Fibroblast of lung (primary cell): ENCODE results near the gene ICE1. TPM values are rescaled to one million over a fixed set of nuclear protein-coding genes. Genes with fewer than 3 reads are reported as not detected.

Source experiments
- DNase-seq, 2 donors: peaks; one replicate each; pipeline versions ENCODE4 v3.0.0 to v3.0.0-alpha.2; 2010; ENCODE audit warnings: low read depth in 2 of 2
- H2AFZ ChIP-seq: 2 replicates; pipeline ENCODE4 v1.5.1; 2012; ENCODE audit warnings: low read length, control low read depth, inconsistent platforms
- H3K27ac ChIP-seq: 2 replicates; pipeline ENCODE4 v1.5.1; 2011; ENCODE audit warnings: low read length, control low read depth; ENCODE audit not compliant: insufficient read depth
- H3K27me3 ChIP-seq: 2 replicates; pipeline ENCODE4 v1.5.1; 2011; ENCODE audit warnings: mild to moderate bottlenecking, low read length; ENCODE audit not compliant: control insufficient read depth, insufficient read depth
- H3K36me3 ChIP-seq: 2 replicates; pipeline ENCODE4 v1.5.1; 2011; ENCODE audit warnings: low read length; ENCODE audit not compliant: control insufficient read depth, insufficient read depth
- H3K4me1 ChIP-seq: 2 replicates; pipeline ENCODE4 v1.5.1; 2011; ENCODE audit warnings: low read length; ENCODE audit not compliant: control insufficient read depth, insufficient read depth; ENCODE audit errors: extremely low read depth
- H3K4me2 ChIP-seq: 2 replicates; pipeline ENCODE4 v1.5.1; 2011; ENCODE audit warnings: low read length, control low read depth; ENCODE audit not compliant: insufficient read depth; ENCODE audit errors: extremely low read depth
- H3K4me3 ChIP-seq, 4 experiments: fragments of 200-600 bp in 1 of 4; sonication (generic) in 1 of 4; replicated peaks in 1 of 4; 2 replicates each; pipeline ENCODE4 v1.5.1; 2011 to 2016; ENCODE audit warnings: low read length in 4 of 4, low read depth in 3 of 4, mild to moderate bottlenecking in 3 of 4, control low read depth in 2 of 4, inconsistent platforms in 1 of 4, mixed read lengths in 1 of 4; ENCODE audit not compliant: insufficient read depth in 1 of 4; ENCODE audit errors: control extremely low read depth in 1 of 4
- H3K79me2 ChIP-seq: 2 replicates; pipeline ENCODE4 v1.5.1; 2012; ENCODE audit warnings: mild to moderate bottlenecking, low read length, inconsistent platforms; ENCODE audit not compliant: control insufficient read depth, insufficient read depth
- H3K9ac ChIP-seq: 2 replicates; pipeline ENCODE4 v1.5.1; 2011; ENCODE audit warnings: mild to moderate bottlenecking, low read length, control low read depth; ENCODE audit not compliant: insufficient read depth
- H3K9me3 ChIP-seq: 2 replicates; pipeline ENCODE4 v1.5.1; 2012; ENCODE audit warnings: low read depth, low read length; ENCODE audit not compliant: control insufficient read depth, insufficient read depth
- H4K20me1 ChIP-seq: 2 replicates; pipeline ENCODE4 v1.5.1; 2011; ENCODE audit warnings: low read length; ENCODE audit not compliant: control insufficient read depth, insufficient read depth; ENCODE audit errors: extremely low read depth
- CTCF ChIP-seq, 2 donors: IDR thresholded peaks in 1 of 2; conservative IDR thresholded peaks in 1 of 2; 1 replicate in 1 of 2; 2 replicates in 1 of 2; pipeline ENCODE4 v1.5.1; 2011 to 2012; ENCODE audit warnings: low read length in 2 of 2, control low read depth in 1 of 2, inconsistent platforms in 1 of 2, low read depth in 1 of 2, mild to moderate bottlenecking in 1 of 2
- EZH2 ChIP-seq: IDR thresholded peaks from 2 replicates; pipeline ENCODE4 v1.5.1; 2012; ENCODE audit warnings: low read length, control low read depth, mild to moderate bottlenecking; ENCODE audit errors: missing control alignments
- polyA plus RNA-seq, 2 donors: library from polyadenylated mRNA; depleted of rRNA in 1 of 2; stranded (reverse) in 1 of 2; unstranded in 1 of 2; fragments of >200 nt; gene quantifications; 2 replicates each; pipeline ENCODE4 v1.2.1, GENCODE V29; 2011 to 2012; ENCODE audit warnings: missing spikeins in 1 of 2
- total RNA-seq: library from RNA; depleted of rRNA; stranded (reverse); fragments of >200 nt; gene quantifications from 2 replicates; pipeline ENCODE4 v1.2.1, GENCODE V29; 2014

ICE1 gene
- total and polyA plus RNA-seq, 2 donors (not counting 1 experiment from before 2014, with no cell fraction given), result 17.6 to 24.4 TPM

DNA sequence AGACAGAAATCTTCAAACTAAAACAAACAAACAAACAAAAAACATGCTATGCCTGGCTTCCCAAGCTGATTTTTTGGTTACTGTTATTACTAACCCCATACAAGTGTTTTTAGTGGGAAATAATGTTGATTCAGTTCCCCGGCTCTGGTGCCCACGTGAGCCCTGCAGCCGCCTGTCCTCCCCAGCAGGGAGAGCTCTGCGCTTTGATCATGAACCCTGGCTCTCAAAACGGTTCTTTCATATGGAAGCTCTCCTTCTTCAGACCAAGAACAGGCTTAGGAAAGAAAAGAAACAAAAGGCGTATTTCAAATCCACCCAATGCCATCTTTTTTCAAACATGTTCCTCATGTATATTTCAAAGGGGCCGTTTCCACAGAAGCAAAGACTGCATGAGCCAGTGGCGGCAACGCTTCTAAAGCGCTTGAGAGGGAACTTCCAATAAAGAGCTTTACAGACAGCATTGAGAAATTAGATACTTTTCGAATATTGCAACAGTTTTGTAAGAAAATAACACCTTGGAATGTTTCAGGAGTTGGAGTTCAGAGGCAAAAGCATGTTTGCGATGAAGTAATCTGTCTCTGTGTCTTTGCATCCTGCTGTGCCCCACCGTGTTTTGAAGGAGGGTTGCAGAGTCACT, 74.8 kb downstream of the ICE1 start:
- Histone ChIP-seq H3K4me1 (no peaks in the 10 kb centered on the region), H3K4me3 (no peak overlapping the region), H3K4me2 (peak overlapping the region; percentile 2), H3K27me3 (peaks cover 3% of the 10 kb centered on the region), H3K36me3 (no peaks in the 10 kb centered on the region), H3K79me2 (no peaks in the 10 kb centered on the region), H3K9ac (no peak overlapping the region), H3K27ac (no peak overlapping the region), H2AFZ (no peak overlapping the region), H4K20me1 (no peaks in the 10 kb centered on the region), H3K9me3 (no peaks in the 10 kb centered on the region)
- TF ChIP-seq EZH2, result no peak
- peak; percentile 74 to 78 for TF ChIP-seq CTCF (conservative IDR thresholded peaks at IDR 0.05 in 1 of 2, IDR thresholded peaks at IDR 0.05 in 1 of 2; ENCODE audit: low read depth in 1 of 2, low read length in 2 of 2)
- peak; percentile 48 to 66 for DNase-seq

- DNase-seq, result no peak
- H3K4me1 ChIP-seq, result no peaks in the 10 kb centered on the region
- no peak overlapping the region for H3K4me3 ChIP-seq
- H2AFZ ChIP-seq, result no peak overlapping the region
- no peak overlapping the region for H3K27ac ChIP-seq
- H3K9ac ChIP-seq, result no peak overlapping the region
- no peaks in the 10 kb centered on the region for H4K20me1 ChIP-seq
- TF ChIP-seq EZH2 (no peak), CTCF (conservative IDR thresholded peaks at IDR 0.05 in 1 of 2, IDR thresholded peaks at IDR 0.05 in 1 of 2; ENCODE audit: low read depth in 1 of 2, low read length in 2 of 2) (no peak)
- no peaks in the 10 kb centered on the region for H3K36me3 ChIP-seq
- peaks cover 3% of the 10 kb centered on the region for H3K27me3 ChIP-seq
- H3K4me2 ChIP-seq, result no peak overlapping the region
- H3K9me3 ChIP-seq, result no peaks in the 10 kb centered on the region
- no peaks in the 10 kb centered on the region for H3K79me2 ChIP-seq
These were observed 77.0 kb downstream of the ICE1 start for GRCh38 chr5:5499442-5499841.

GRCh38 chr5:5504325-5504724, 81.8 kb downstream of the ICE1 start:
- no peaks in the 10 kb centered on the region for H3K79me2 ChIP-seq
- no peak overlapping the region for H2AFZ ChIP-seq
- no peaks in the 10 kb centered on the region for H3K9me3 ChIP-seq
- no peak for DNase-seq
- H3K36me3 ChIP-seq, result no peaks in the 10 kb centered on the region
- H3K4me1 ChIP-seq, result no peaks in the 10 kb centered on the region
- H3K4me3 ChIP-seq, result no peak overlapping the region
- TF ChIP-seq EZH2 (no peak), CTCF (conservative IDR thresholded peaks at IDR 0.05 in 1 of 2, IDR thresholded peaks at IDR 0.05 in 1 of 2; ENCODE audit: low read depth in 1 of 2, low read length in 2 of 2) (no peak)
- no peak overlapping the region for H3K27ac ChIP-seq
- H4K20me1 ChIP-seq, result no peaks in the 10 kb centered on the region
- H3K9ac ChIP-seq, result no peak overlapping the region
- no peak overlapping the region for H3K4me2 ChIP-seq
- H3K27me3 ChIP-seq, result no peaks in the 10 kb centered on the region
